Liver (tissue), 9 donors: Measurements from ENCODE around the gene PELI2. TPM values are rescaled to one million over a fixed set of nuclear protein-coding genes. Genes with fewer than 3 reads are reported as not detected.
A peak's percentile ranks its signal among the peaks of the same experiment; 100 is the strongest.

Source experiments
- DNase-seq: peaks from one replicate; pipeline ENCODE4 v3.0.0-alpha.2; 2017; ENCODE audit warnings: low spot score
- H3K27ac ChIP-seq, 2 donors: one replicate each; pipeline ENCODE4 v1.7.0; 2013; ENCODE audit warnings: inconsistent platforms in 2 of 2, low read length in 2 of 2, control low read depth in 1 of 2, low read depth in 1 of 2, mild to moderate bottlenecking in 1 of 2
- H3K27me3 ChIP-seq, 4 donors: one replicate each; pipeline versions ENCODE4 v1.6.1 to v1.7.0; 2013; ENCODE audit warnings: low read length in 3 of 4, inconsistent platforms in 1 of 4, mild to moderate bottlenecking in 1 of 4, moderate library complexity in 1 of 4; ENCODE audit not compliant: control insufficient read depth in 4 of 4, insufficient read depth in 4 of 4
- H3K36me3 ChIP-seq, 4 donors: one replicate each; pipeline versions ENCODE4 v1.6.1 to v1.7.0; 2013; ENCODE audit warnings: low read length in 3 of 4, mild to moderate bottlenecking in 3 of 4, low read depth in 1 of 4, moderate library complexity in 1 of 4; ENCODE audit not compliant: control insufficient read depth in 4 of 4, insufficient read depth in 3 of 4
- H3K4me1 ChIP-seq, 4 donors: one replicate each; pipeline versions ENCODE4 v1.6.1 to v1.7.0; 2013; ENCODE audit warnings: low read length in 3 of 4, mild to moderate bottlenecking in 3 of 4, moderate library complexity in 1 of 4; ENCODE audit not compliant: control insufficient read depth in 4 of 4, insufficient read depth in 4 of 4
- H3K4me3 ChIP-seq, 3 donors: one replicate each; pipeline versions ENCODE4 v1.6.1 to v1.7.0; 2013; ENCODE audit warnings: low read length in 3 of 3, control low read depth in 1 of 3, low read depth in 1 of 3, mild to moderate bottlenecking in 1 of 3
- H3K9ac ChIP-seq, 2 donors: one replicate each; pipeline ENCODE4 v1.7.0; 2013; ENCODE audit warnings: low read length in 2 of 2, mild to moderate bottlenecking in 2 of 2, moderate library complexity in 2 of 2, control low read depth in 1 of 2, low read depth in 1 of 2
- H3K9me3 ChIP-seq, 4 donors: one replicate each; pipeline versions ENCODE4 v1.6.1 to v1.7.0; 2013; ENCODE audit warnings: low read length in 3 of 4; ENCODE audit not compliant: control insufficient read depth in 4 of 4
- EGR1 ChIP-seq, 2 donors: IDR thresholded peaks; 2 replicates each; pipeline ENCODE4 v1.6.1; 2016 to 2018; ENCODE audit warnings: antibody characterized with exemption in 2 of 2, low read depth in 2 of 2
- FOXA1 ChIP-seq: IDR thresholded peaks from 2 replicates; pipeline ENCODE4 v1.6.1; 2016; ENCODE audit warnings: antibody characterized with exemption
- FOXA2 ChIP-seq: IDR thresholded peaks from 2 replicates; pipeline ENCODE4 v1.6.1; 2016; ENCODE audit warnings: antibody characterized with exemption
- GABPA ChIP-seq, 2 donors: IDR thresholded peaks in 1 of 2; conservative IDR thresholded peaks in 1 of 2; 2 replicates each; pipeline ENCODE4 v1.6.1; 2016; ENCODE audit warnings: antibody characterized with exemption in 2 of 2, mild to moderate bottlenecking in 1 of 2, moderate library complexity in 1 of 2
- HNF4A ChIP-seq, 2 donors: conservative IDR thresholded peaks; 2 replicates each; pipeline ENCODE4 v1.6.1; 2016; ENCODE audit warnings: antibody characterized with exemption in 2 of 2, mild to moderate bottlenecking in 2 of 2
- HNF4G ChIP-seq: IDR thresholded peaks from 2 replicates; pipeline ENCODE4 v1.6.1; 2016; ENCODE audit warnings: antibody characterized with exemption
- JUND ChIP-seq, 2 donors: IDR thresholded peaks; 2 replicates each; pipeline ENCODE4 v1.6.1; 2016; ENCODE audit warnings: antibody characterized with exemption in 2 of 2
- NR2F2 ChIP-seq: IDR thresholded peaks from 2 replicates; pipeline ENCODE4 v1.6.1; 2016; ENCODE audit warnings: antibody characterized with exemption
- RAD21 ChIP-seq, 2 donors: IDR thresholded peaks; 2 replicates each; pipeline ENCODE4 v1.6.1; 2016; ENCODE audit warnings: antibody characterized with exemption in 2 of 2, mild to moderate bottlenecking in 2 of 2
- RXRA ChIP-seq, 2 donors: IDR thresholded peaks; 2 replicates each; pipeline ENCODE4 v1.6.1; 2017 to 2018; ENCODE audit warnings: antibody characterized with exemption in 2 of 2, mild to moderate bottlenecking in 1 of 2
- SP1 ChIP-seq: IDR thresholded peaks from 2 replicates; pipeline ENCODE4 v1.6.1; 2018; ENCODE audit warnings: antibody characterized with exemption, mild to moderate bottlenecking
- TAF1 ChIP-seq: conservative IDR thresholded peaks from 2 replicates; pipeline ENCODE4 v1.6.1; 2016; ENCODE audit warnings: antibody characterized with exemption, mild to moderate bottlenecking
- YY1 ChIP-seq: IDR thresholded peaks from 2 replicates; pipeline ENCODE4 v1.6.1; 2016; ENCODE audit warnings: antibody characterized with exemption, mild to moderate bottlenecking
- WGBS: extraction: QIAGEN DNeasy Blood & Tissue Kit; methylation state at CpG from one replicate; pipeline ENCODE4 v1.1.7; 2013; 5-methylcytosine and 5-hydroxymethylcytosine counted together
- polyA plus RNA-seq, 2 donors: library from polyadenylated mRNA; stranded (reverse) in 1 of 2; unstranded in 1 of 2; fragments of 200-250 nt in 1 of 2; fragments of >200 nt in 1 of 2; fragmentation: Nextera tagmentation in 1 of 2; extraction: Ambion mirVana in 1 of 2; gene quantifications; one replicate each; pipeline versions ENCODE4 v1.2.1 to v1.2.3, GENCODE V29; 2013 to 2015
- total RNA-seq, 2 donors: library from RNA; depleted of rRNA; stranded (reverse); fragments of >200 nt; gene quantifications; one replicate each; pipeline ENCODE4 v1.2.3, GENCODE V29; 2014
- TF ChIP-seq, protein P1 (sequence below): IDR thresholded peaks from 2 replicates; pipeline ENCODE4 v1.6.1; 2016; ENCODE audit warnings: antibody characterized with exemption
- TF ChIP-seq, protein P2 (sequence below): IDR thresholded peaks from 2 replicates; pipeline ENCODE4 v1.6.1; 2016; ENCODE audit warnings: antibody characterized with exemption
- TF ChIP-seq, protein P3 (sequence below): fragments of 150-350 bp; IDR thresholded peaks from 2 replicates; pipeline ENCODE4 v1.5.1; 2017; ENCODE audit warnings: improper control_type of control experiment, low read depth, low read length; ENCODE audit not compliant: missing input control
- TF ChIP-seq, protein P4 (sequence below): IDR thresholded peaks from 2 replicates; pipeline ENCODE4 v1.6.1; 2016; ENCODE audit warnings: antibody characterized with exemption, mild to moderate bottlenecking
- TF ChIP-seq, protein P5 (sequence below): IDR thresholded peaks from 2 replicates; pipeline ENCODE4 v1.6.1; 2016; ENCODE audit warnings: antibody characterized with exemption
- donor health status: healthy.
- donor health status: healthy.
- donor health status: healthy.
- donor health status: healthy.
- donor health status: healthy.

PELI2 gene
- total and polyA plus RNA-seq, 4 donors = 0.68 to 2.9 (median 1.2) TPM

DNA sequence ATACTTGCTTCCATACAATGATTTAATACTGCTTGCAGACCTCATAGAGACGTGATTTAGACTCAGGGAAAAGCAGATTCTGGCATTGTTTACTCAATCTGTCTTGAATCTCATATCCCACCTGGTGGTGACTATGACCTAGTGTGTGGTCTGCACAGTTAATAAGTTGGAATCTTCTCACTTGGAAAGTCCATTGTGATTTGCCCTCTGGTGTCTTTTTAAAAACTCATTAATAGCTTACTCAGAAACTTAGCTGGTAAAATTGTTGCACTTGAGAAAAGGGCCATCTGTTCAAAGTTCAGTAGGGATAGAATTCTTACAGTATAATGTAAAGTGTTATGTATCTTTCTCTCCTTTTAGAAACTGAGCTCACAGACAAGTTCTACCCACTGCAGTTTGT, 106.0 kb downstream of the PELI2 start:
- H3K4me3 ChIP-seq = no peak overlapping the region

DNA sequence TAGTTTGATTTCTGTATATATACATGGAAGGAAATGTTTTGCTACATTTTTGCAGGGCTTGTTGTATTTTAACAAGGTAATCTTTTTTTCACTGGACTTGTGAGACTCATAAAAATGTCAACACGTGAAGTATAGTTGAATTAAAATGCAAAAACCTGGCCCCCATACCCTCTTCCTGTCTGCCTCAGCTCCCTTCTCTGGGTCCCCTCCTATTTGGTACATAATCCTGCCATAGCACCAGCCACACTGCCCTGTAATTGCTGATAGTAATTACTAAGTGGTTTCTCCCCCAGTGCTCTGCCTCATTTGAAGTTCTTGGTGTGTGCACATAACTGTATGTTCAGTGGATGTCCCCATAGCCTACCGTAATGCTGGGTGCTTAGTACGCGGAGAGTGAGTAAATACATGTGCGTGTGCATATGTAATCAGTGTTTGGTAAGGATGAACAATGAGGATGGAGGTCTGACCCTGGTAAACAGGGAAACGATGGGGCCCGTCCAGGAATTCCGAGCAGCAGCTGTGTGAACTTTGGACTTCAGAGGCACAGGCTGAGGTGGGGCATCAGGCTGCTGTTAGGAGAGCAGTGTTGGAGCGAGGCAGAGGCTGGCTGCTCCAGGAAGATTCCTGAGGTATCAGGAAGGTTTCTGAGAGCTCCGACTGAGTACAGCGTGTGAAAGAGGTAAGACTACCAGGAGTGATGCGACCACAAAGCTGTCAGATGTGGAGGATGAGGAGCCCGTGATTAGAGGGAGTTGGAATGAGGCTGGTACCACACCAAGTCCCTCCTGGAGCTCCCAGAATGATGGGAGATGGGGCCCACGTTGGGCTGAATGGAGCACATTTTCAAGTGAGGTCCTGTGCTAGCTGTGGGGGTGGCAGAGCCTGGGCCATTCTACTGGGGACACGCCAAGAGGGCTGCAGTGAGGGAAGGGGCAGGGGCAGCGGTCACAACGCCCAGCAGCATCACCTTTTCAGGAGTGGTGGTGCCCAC, 106.8 kb downstream of the PELI2 start:
- Histone ChIP-seq H3K36me3 (no peaks in the 10 kb centered on the region), H3K9ac (no peak overlapping the region), H3K27ac (no peak overlapping the region), H3K4me1 (no peaks in the 10 kb centered on the region), H3K9me3 (no peaks in the 10 kb centered on the region), H3K4me3 (no peak overlapping the region), H3K27me3 (no peaks in the 10 kb centered on the region)
- DNase-seq = no peak
- 63% methylated on average over 17 of the region's 17 CpGs for WGBS
- TF ChIP-seq FOXA2 = no peak
- TF ChIP-seq JUND (IDR thresholded peaks at IDR 0.05) = no peak
- TF ChIP-seq EGR1 (IDR thresholded peaks at IDR 0.05; ENCODE audit: low read depth in 2 of 2) = no peak
- no peak for TF ChIP-seq GABPA (IDR thresholded peaks at IDR 0.05 in 1 of 2, conservative IDR thresholded peaks at IDR 0.05 in 1 of 2)
- TF ChIP-seq YY1 = no peak
- TF ChIP-seq HNF4G = peak; percentile 73
- TF ChIP-seq, protein P1, sequence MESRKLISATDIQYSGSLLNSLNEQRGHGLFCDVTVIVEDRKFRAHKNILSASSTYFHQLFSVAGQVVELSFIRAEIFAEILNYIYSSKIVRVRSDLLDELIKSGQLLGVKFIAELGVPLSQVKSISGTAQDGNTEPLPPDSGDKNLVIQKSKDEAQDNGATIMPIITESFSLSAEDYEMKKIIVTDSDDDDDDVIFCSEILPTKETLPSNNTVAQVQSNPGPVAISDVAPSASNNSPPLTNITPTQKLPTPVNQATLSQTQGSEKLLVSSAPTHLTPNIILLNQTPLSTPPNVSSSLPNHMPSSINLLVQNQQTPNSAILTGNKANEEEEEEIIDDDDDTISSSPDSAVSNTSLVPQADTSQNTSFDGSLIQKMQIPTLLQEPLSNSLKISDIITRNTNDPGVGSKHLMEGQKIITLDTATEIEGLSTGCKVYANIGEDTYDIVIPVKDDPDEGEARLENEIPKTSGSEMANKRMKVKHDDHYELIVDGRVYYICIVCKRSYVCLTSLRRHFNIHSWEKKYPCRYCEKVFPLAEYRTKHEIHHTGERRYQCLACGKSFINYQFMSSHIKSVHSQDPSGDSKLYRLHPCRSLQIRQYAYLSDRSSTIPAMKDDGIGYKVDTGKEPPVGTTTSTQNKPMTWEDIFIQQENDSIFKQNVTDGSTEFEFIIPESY = no peak
- TF ChIP-seq, protein P2, sequence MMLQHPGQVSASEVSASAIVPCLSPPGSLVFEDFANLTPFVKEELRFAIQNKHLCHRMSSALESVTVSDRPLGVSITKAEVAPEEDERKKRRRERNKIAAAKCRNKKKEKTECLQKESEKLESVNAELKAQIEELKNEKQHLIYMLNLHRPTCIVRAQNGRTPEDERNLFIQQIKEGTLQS = no peak
- TF ChIP-seq HNF4A (conservative IDR thresholded peaks at IDR 0.05) = peak; percentile 41 to 72
- no peak for TF ChIP-seq NR2F2
- no peak for TF ChIP-seq FOXA1
- TF ChIP-seq SP1 = peak; percentile 18
- TF ChIP-seq TAF1 = no peak
- no peak for TF ChIP-seq RAD21 (IDR thresholded peaks at IDR 0.05)
- TF ChIP-seq RXRA (IDR thresholded peaks at IDR 0.05) = no peak
- TF ChIP-seq, protein P3, sequence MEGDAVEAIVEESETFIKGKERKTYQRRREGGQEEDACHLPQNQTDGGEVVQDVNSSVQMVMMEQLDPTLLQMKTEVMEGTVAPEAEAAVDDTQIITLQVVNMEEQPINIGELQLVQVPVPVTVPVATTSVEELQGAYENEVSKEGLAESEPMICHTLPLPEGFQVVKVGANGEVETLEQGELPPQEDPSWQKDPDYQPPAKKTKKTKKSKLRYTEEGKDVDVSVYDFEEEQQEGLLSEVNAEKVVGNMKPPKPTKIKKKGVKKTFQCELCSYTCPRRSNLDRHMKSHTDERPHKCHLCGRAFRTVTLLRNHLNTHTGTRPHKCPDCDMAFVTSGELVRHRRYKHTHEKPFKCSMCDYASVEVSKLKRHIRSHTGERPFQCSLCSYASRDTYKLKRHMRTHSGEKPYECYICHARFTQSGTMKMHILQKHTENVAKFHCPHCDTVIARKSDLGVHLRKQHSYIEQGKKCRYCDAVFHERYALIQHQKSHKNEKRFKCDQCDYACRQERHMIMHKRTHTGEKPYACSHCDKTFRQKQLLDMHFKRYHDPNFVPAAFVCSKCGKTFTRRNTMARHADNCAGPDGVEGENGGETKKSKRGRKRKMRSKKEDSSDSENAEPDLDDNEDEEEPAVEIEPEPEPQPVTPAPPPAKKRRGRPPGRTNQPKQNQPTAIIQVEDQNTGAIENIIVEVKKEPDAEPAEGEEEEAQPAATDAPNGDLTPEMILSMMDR = no peak
- TF ChIP-seq, protein P4, sequence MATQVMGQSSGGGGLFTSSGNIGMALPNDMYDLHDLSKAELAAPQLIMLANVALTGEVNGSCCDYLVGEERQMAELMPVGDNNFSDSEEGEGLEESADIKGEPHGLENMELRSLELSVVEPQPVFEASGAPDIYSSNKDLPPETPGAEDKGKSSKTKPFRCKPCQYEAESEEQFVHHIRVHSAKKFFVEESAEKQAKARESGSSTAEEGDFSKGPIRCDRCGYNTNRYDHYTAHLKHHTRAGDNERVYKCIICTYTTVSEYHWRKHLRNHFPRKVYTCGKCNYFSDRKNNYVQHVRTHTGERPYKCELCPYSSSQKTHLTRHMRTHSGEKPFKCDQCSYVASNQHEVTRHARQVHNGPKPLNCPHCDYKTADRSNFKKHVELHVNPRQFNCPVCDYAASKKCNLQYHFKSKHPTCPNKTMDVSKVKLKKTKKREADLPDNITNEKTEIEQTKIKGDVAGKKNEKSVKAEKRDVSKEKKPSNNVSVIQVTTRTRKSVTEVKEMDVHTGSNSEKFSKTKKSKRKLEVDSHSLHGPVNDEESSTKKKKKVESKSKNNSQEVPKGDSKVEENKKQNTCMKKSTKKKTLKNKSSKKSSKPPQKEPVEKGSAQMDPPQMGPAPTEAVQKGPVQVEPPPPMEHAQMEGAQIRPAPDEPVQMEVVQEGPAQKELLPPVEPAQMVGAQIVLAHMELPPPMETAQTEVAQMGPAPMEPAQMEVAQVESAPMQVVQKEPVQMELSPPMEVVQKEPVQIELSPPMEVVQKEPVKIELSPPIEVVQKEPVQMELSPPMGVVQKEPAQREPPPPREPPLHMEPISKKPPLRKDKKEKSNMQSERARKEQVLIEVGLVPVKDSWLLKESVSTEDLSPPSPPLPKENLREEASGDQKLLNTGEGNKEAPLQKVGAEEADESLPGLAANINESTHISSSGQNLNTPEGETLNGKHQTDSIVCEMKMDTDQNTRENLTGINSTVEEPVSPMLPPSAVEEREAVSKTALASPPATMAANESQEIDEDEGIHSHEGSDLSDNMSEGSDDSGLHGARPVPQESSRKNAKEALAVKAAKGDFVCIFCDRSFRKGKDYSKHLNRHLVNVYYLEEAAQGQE = no peak
- TF ChIP-seq, protein P5, sequence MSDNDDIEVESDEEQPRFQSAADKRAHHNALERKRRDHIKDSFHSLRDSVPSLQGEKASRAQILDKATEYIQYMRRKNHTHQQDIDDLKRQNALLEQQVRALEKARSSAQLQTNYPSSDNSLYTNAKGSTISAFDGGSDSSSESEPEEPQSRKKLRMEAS = no peak

More for the DNA sequence above, 106.0 kb downstream of the PELI2 start:
- H3K36me3 ChIP-seq = no peaks in the 10 kb centered on the region
- TF ChIP-seq RXRA (IDR thresholded peaks at IDR 0.05) (no peak), YY1 (no peak), RAD21 (IDR thresholded peaks at IDR 0.05) (no peak), GABPA (IDR thresholded peaks at IDR 0.05 in 1 of 2, conservative IDR thresholded peaks at IDR 0.05 in 1 of 2) (no peak)
- H3K27ac ChIP-seq = no peak overlapping the region
- no peaks in the 10 kb centered on the region for H3K4me1 ChIP-seq
- 78% methylated on average over 1 of the region's 1 CpG for WGBS
- no peak overlapping the region for H3K9ac ChIP-seq
- no peaks in the 10 kb centered on the region for H3K27me3 ChIP-seq
- DNase-seq = no peak
- no peaks in the 10 kb centered on the region for H3K9me3 ChIP-seq
